Measurements from ENCODE around the gene SCT.

- no peak for TF ChIP-seq CTCF (IDR thresholded peaks at IDR 0.05; ENCODE audit: control extremely low read depth in 1 of 3, insufficient read depth in 1 of 3, low read depth in 1 of 3, low read length in 3 of 3)
- no peak for TF ChIP-seq RFX5 (IDR thresholded peaks at IDR 0.05; ENCODE audit: borderline replicate concordance, low read depth, low read length)
- TF ChIP-seq SIN3A (conservative IDR thresholded peaks at IDR 0.05 in 1 of 2, IDR thresholded peaks at IDR 0.05 in 1 of 2; ENCODE audit: low read depth in 1 of 2, low read length in 2 of 2), result no peak
- no peak for TF ChIP-seq EZH2 (IDR thresholded peaks at IDR 0.05; ENCODE audit: low read depth, low read length, severe bottlenecking)
- TF ChIP-seq, protein P1, sequence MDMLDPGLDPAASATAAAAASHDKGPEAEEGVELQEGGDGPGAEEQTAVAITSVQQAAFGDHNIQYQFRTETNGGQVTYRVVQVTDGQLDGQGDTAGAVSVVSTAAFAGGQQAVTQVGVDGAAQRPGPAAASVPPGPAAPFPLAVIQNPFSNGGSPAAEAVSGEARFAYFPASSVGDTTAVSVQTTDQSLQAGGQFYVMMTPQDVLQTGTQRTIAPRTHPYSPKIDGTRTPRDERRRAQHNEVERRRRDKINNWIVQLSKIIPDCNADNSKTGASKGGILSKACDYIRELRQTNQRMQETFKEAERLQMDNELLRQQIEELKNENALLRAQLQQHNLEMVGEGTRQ (IDR thresholded peaks at IDR 0.05; ENCODE audit: low read length), result no peak
- no peak for TF ChIP-seq JUND (IDR thresholded peaks at IDR 0.05; ENCODE audit: low read length)
- no peak for TF ChIP-seq CEBPB (IDR thresholded peaks at IDR 0.05; ENCODE audit: low read depth, low read length)
- no peak for TF ChIP-seq ASH2L (IDR thresholded peaks at IDR 0.05; ENCODE audit: low read length)
- TF ChIP-seq POLR2A (IDR thresholded peaks at IDR 0.05; ENCODE audit: control extremely low read depth in 1 of 2, low read depth in 2 of 2, low read length in 2 of 2), result no peak
Measured at GRCh38 chr11:581342-581741, 45.6 kb downstream of the SCT start.
